ENCODE measurements around the gene TBCK. TPM values are rescaled to one million over a fixed set of nuclear protein-coding genes. Genes with fewer than 3 reads are reported as not detected.

Gene TBCK
- total and polyA plus RNA-seq, 2 of the 8 experiments (the other 6 are each of a cell fraction or from before 2014, with no cell fraction given): 10.2 to 18.7 TPM

DNA sequence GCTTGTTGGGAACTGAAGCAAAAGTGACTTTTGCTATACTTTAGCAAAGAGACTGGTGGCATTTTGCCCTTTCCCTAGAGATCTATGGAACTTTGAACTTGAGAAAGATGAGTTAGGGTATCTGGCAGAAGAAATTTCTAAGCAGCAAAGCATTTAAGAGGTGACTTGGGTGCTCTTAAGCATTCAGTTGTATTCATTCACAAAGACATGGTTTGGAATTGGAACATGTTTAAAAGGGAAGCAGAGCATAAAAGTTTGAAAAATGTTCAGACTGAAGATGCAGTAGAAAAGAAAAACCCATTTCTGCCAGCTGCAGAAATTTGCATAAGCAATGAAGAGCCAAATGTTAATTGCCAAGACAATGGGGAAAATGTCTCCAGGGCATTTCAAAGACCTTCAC, 21.9 kb upstream of the TBCK start (continued):
- TF ChIP-seq, protein P1, sequence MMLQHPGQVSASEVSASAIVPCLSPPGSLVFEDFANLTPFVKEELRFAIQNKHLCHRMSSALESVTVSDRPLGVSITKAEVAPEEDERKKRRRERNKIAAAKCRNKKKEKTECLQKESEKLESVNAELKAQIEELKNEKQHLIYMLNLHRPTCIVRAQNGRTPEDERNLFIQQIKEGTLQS (IDR thresholded peaks at IDR 0.05; ENCODE audit: insufficient read depth, low read depth, low read length): no peak
- TF ChIP-seq JUND (IDR thresholded peaks at IDR 0.05; ENCODE audit: low read length): no peak
